Mesendoderm (in vitro differentiated cells): Measurements from ENCODE around the gene ANXA2R.
A peak's percentile ranks its signal among the peaks of the same experiment; 100 is the strongest.

Experiments used
- DNase-seq: peaks from one replicate; pipeline ENCODE4 v3.0.0; 2013
- H2AK5ac ChIP-seq: 2 replicates; pipeline ENCODE4 v1.6.1; 2013; ENCODE audit warnings: low read length, inconsistent platforms
- H2BK120ac ChIP-seq: 2 replicates; pipeline ENCODE4 v1.6.1; 2013; ENCODE audit warnings: low read depth, mild to moderate bottlenecking, low read length, moderate library complexity, mixed read lengths
- H2BK15ac ChIP-seq: replicated peaks from 2 replicates; pipeline ENCODE4 v1.6.1; 2013; ENCODE audit warnings: low read depth, mild to moderate bottlenecking, moderate library complexity
- H2BK5ac ChIP-seq: 2 replicates; pipeline ENCODE4 v1.6.1; 2013; ENCODE audit warnings: low read length, inconsistent platforms
- H3K18ac ChIP-seq: 2 replicates; pipeline ENCODE4 v1.6.1; 2013; ENCODE audit warnings: mild to moderate bottlenecking, low read length, mixed read lengths
- H3K23ac ChIP-seq: one replicate; pipeline ENCODE4 v1.6.1; 2013; ENCODE audit warnings: low read length
- H3K27ac ChIP-seq: 2 replicates; pipeline ENCODE4 v1.5.1; 2013; ENCODE audit warnings: low read depth, mild to moderate bottlenecking, inconsistent platforms, low read length, moderate library complexity
- H3K27me3 ChIP-seq: 2 replicates; pipeline ENCODE4 v1.6.1; 2013; ENCODE audit warnings: low read length, control low read depth, mild to moderate bottlenecking, inconsistent platforms; ENCODE audit not compliant: insufficient read depth, poor library complexity
- H3K36me3 ChIP-seq: 2 replicates; pipeline ENCODE4 v1.6.1; 2013; ENCODE audit warnings: low read length, inconsistent platforms; ENCODE audit not compliant: control insufficient read depth, insufficient read depth
- H3K4ac ChIP-seq: one replicate; pipeline ENCODE4 v1.6.1; 2013; ENCODE audit warnings: low read depth, mild to moderate bottlenecking, low read length, moderate library complexity
- H3K4me1 ChIP-seq: 2 replicates; pipeline ENCODE4 v1.6.1; 2013; ENCODE audit warnings: low read depth, low read length, inconsistent platforms; ENCODE audit not compliant: control insufficient read depth
- H3K4me2 ChIP-seq: 2 replicates; pipeline ENCODE4 v1.6.1; 2013; ENCODE audit warnings: low read length
- H3K4me3 ChIP-seq: 2 replicates; pipeline ENCODE4 v1.5.1; 2013; ENCODE audit warnings: mild to moderate bottlenecking, low read length
- H3K56ac ChIP-seq: one replicate; pipeline ENCODE4 v1.6.1; 2013; ENCODE audit warnings: low read length
- H3K79me1 ChIP-seq: 2 replicates; pipeline ENCODE4 v1.6.1; 2013; ENCODE audit warnings: low read length, inconsistent platforms
- H3K79me2 ChIP-seq: 2 replicates; pipeline ENCODE4 v1.6.1; 2013; ENCODE audit warnings: mild to moderate bottlenecking, low read length; ENCODE audit not compliant: control insufficient read depth, insufficient read depth
- H3K9ac ChIP-seq: 2 replicates; pipeline ENCODE4 v1.6.1; 2013; ENCODE audit warnings: low read length, inconsistent platforms
- H4K5ac ChIP-seq: one replicate; pipeline ENCODE4 v1.6.1; 2013; ENCODE audit warnings: low read length
- H4K8ac ChIP-seq: one replicate; pipeline ENCODE4 v1.6.1; 2013; ENCODE audit warnings: low read depth, mild to moderate bottlenecking, control low read depth, low read length, moderate library complexity
- whole genome bisulfite sequencing: extraction: QIAGEN DNeasy Blood & Tissue Kit; methylation state at CpG from one replicate; pipeline ENCODE4 v1.1.7; 2013; ENCODE audit warnings: low lambda C conversion rate, missing lambda C conversion rate; ENCODE audit not compliant: insufficient coverage; ENCODE audit errors: extremely low coverage; 5-methylcytosine and 5-hydroxymethylcytosine counted together

ANXA2R gene

DNA sequence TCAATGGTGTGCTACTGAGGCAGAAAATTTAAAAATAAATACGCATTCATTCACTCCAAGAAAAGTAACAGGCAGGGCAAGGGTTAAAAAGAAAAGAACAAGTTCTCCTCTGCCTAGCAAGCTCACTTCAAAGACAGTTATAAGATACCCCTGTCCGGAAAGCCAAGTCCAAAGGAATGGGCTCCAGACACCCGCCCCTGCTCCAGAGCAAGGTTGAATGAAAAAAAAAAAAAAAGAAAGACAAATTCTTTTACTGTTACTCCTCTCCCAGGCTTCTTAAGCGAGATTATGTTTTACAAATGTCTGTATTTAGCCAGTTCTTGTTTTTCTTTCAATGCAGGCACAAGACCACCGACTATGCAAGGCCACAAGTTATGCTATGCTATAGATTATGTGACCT, 9.1 kb upstream of the ANXA2R start:
- H3K4me3 ChIP-seq: no peak overlapping the region
- H2BK5ac ChIP-seq: no peak overlapping the region
- no peak overlapping the region for H3K56ac ChIP-seq
- no peak overlapping the region for H2AK5ac ChIP-seq
- no peak overlapping the region for H3K4ac ChIP-seq
- no peaks in the 10 kb centered on the region for H3K79me2 ChIP-seq
- peaks cover 2% of the 10 kb centered on the region for H3K4me1 ChIP-seq
- H4K5ac ChIP-seq: no peak overlapping the region
- no peak overlapping the region for H3K23ac ChIP-seq
- H2BK15ac ChIP-seq: no peak overlapping the region
- no peak overlapping the region for H3K4me2 ChIP-seq
- H2BK120ac ChIP-seq: no peak overlapping the region
- DNase-seq: no peak
- no peak overlapping the region for H3K18ac ChIP-seq
- H3K27ac ChIP-seq: no peak overlapping the region
- H3K27me3 ChIP-seq: no peaks in the 10 kb centered on the region
- WGBS: no CpG with 5 or more reads among the region's 5 CpGs
- no peak overlapping the region for H3K9ac ChIP-seq
- no peaks in the 10 kb centered on the region for H3K36me3 ChIP-seq
- no peak overlapping the region for H4K8ac ChIP-seq
- no peaks in the 10 kb centered on the region for H3K79me1 ChIP-seq

DNA sequence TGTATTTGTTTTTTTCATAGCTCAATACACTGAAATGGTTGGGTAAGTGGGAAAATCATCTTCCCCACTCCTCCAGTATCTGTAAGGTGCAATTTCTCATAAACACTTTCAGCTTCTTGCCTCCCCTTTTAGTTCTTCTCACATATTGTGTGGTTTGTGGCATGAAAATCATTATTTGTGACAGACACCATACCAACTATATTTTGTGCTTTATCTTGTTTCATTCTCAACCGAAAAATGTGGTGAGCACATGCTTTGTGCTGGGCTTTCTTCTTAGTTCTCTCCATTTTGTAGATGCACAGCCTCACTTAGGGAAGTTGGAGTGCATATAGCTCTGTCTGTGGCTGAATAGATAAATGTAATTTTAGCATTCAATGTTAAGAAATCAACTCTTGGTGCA, 6.4 kb upstream of the ANXA2R start:
- no peak for DNase-seq
- WGBS: no CpG with 5 or more reads among the region's 1 CpG
- H3K4me1 ChIP-seq: peaks cover 3% of the 10 kb centered on the region
- no peak overlapping the region for H3K9ac ChIP-seq
- H2BK120ac ChIP-seq: no peak overlapping the region
- no peak overlapping the region for H3K4ac ChIP-seq
- no peak overlapping the region for H2AK5ac ChIP-seq
- H3K56ac ChIP-seq: no peak overlapping the region
- peaks cover 2% of the 10 kb centered on the region for H3K27me3 ChIP-seq
- H4K8ac ChIP-seq: no peak overlapping the region
- H2BK15ac ChIP-seq: no peak overlapping the region
- H4K5ac ChIP-seq: no peak overlapping the region
- H2BK5ac ChIP-seq: no peak overlapping the region
- H3K18ac ChIP-seq: no peak overlapping the region
- H3K36me3 ChIP-seq: no peaks in the 10 kb centered on the region
- no peaks in the 10 kb centered on the region for H3K79me2 ChIP-seq
- H3K4me2 ChIP-seq: no peak overlapping the region
- no peak overlapping the region for H3K23ac ChIP-seq
- no peak overlapping the region for H3K4me3 ChIP-seq
- H3K79me1 ChIP-seq: no peaks in the 10 kb centered on the region
- H3K27ac ChIP-seq: no peak overlapping the region

DNA sequence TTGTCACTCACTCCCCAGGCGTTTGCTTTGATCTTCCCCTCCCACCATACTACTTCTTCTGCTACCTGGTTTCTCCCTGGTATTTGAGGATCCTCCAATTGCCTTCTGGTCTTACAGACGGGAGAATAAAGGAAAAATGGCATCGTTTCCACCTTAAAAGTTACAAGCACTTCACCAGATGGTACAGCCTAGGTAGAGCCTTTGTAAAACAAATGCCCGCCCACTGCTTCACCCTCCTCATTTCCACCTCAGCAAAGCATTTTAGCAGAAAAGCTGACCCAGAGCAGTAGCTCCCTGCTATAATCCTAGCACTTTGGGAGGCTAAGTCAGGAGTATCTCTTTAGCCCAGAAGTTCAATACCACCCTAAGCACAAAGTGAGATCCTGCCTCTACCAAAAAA, 5.1 kb upstream of the ANXA2R start:
- Histone ChIP-seq H3K27ac (no peak overlapping the region), H2AK5ac (no peak overlapping the region), H4K8ac (no peak overlapping the region), H2BK5ac (no peak overlapping the region), H3K36me3 (no peaks in the 10 kb centered on the region), H3K27me3 (peaks cover 2% of the 10 kb centered on the region), H3K79me1 (no peaks in the 10 kb centered on the region), H3K56ac (no peak overlapping the region), H2BK120ac (no peak overlapping the region), H3K23ac (no peak overlapping the region), H3K79me2 (no peaks in the 10 kb centered on the region), H3K4me3 (no peak overlapping the region), H3K4ac (no peak overlapping the region), H3K4me1 (peaks cover 3% of the 10 kb centered on the region), H3K18ac (no peak overlapping the region), H4K5ac (no peak overlapping the region), H2BK15ac (no peak overlapping the region), H3K9ac (no peak overlapping the region), H3K4me2 (no peak overlapping the region)
- WGBS: no CpG with 5 or more reads among the region's 4 CpGs
- peak; percentile 17 for DNase-seq

DNA sequence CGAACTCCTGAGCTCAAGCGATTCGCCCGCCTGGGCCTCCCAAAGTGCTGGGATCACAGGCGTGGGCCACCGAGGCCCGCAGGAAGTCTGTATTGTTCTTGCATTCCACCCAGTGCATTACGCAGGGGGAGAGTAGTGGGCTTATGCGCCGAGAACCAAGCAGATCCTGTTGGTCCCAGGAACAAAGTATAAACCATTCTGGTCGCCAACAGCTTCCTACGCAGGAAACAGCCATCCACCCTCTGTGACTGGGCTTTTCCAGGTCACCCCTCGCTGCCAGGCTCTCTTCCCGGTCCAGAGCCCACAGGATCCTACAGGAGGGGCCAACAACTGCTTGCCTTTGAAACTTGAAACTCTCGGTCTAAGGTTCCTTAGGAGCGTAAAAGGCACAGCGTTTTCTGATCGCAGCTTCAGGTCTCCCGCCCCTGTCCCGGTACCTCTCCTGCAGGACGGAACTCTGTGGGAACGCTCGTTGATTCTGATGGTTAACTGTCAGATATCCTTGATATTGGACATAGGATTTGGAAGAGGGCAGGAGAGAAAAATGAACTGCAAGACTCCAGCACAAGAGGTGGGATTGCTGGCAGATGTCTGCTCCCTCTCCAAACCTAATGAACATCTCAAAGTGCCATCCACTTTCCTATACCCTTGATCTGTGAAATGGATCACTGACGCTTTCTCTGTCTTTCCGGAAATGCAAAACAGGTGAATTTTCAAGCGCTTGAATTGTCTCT, 4.2 kb upstream of the ANXA2R start:
- Histone ChIP-seq H3K4me3 (no peak overlapping the region), H3K4me1 (peaks cover 5% of the 10 kb centered on the region), H4K8ac (no peak overlapping the region), H3K79me2 (no peaks in the 10 kb centered on the region), H3K4ac (no peak overlapping the region), H3K9ac (peak overlapping the region; percentile 23), H4K5ac (no peak overlapping the region), H3K79me1 (no peaks in the 10 kb centered on the region), H3K36me3 (no peaks in the 10 kb centered on the region), H3K4me2 (peak overlapping the region; percentile 25), H2AK5ac (no peak overlapping the region), H2BK120ac (no peak overlapping the region), H3K23ac (no peak overlapping the region), H3K18ac (peak overlapping the region; percentile 32), H2BK5ac (no peak overlapping the region), H2BK15ac (no peak overlapping the region), H3K27ac (no peak overlapping the region), H3K56ac (peak overlapping the region; percentile 71), H3K27me3 (peaks cover 2% of the 10 kb centered on the region)
- no CpG with 5 or more reads among the region's 26 CpGs for WGBS
- DNase-seq: peak; percentile 86

DNA sequence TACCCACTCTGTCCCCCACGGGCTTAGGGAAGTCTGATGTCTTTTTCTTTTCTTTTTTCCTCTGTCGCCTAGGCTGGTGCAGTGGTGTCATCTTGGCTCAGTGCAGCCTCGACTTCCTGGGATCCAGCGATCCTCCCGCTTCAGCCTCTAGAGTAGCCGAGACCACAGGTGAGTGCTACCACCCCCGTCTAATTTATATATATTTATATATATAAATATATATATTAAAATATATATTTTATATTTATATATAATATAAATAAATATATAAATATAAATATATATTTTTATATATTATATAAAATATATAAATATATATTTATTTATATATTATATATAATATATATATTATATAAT, 3.3 kb upstream of the ANXA2R start:
- H3K27me3 ChIP-seq: peaks cover 2% of the 10 kb centered on the region
- no peak overlapping the region for H3K27ac ChIP-seq
- H4K5ac ChIP-seq: no peak overlapping the region
- H3K9ac ChIP-seq: peak overlapping the region; percentile 61
- H3K79me1 ChIP-seq: no peaks in the 10 kb centered on the region
- H4K8ac ChIP-seq: no peak overlapping the region
- no peaks in the 10 kb centered on the region for H3K36me3 ChIP-seq
- WGBS: no CpG with 5 or more reads among the region's 7 CpGs
- peak overlapping the region; percentile 82 for H3K56ac ChIP-seq
- H3K18ac ChIP-seq: no peak overlapping the region
- H2BK5ac ChIP-seq: no peak overlapping the region
- no peak overlapping the region for H3K4ac ChIP-seq
- H3K79me2 ChIP-seq: no peaks in the 10 kb centered on the region
- no peak overlapping the region for H2BK15ac ChIP-seq
- H3K4me3 ChIP-seq: peak overlapping the region; percentile 33
- H2BK120ac ChIP-seq: no peak overlapping the region
- no peak overlapping the region for H2AK5ac ChIP-seq
- peak overlapping the region; percentile 80 for H3K4me2 ChIP-seq
- H3K23ac ChIP-seq: no peak overlapping the region
- no peak for DNase-seq
- peaks cover 5% of the 10 kb centered on the region for H3K4me1 ChIP-seq
